K562 (cell line): ENCODE data around the gene HOXB6. TPM values are rescaled to one million over a fixed set of nuclear protein-coding genes. Genes with fewer than 3 reads are reported as not detected.

ENCODE experiments used
- CBX3 ChIP-seq, 2 experiments: IDR thresholded peaks; 1 replicate in 1 of 2; 2 replicates in 1 of 2; pipeline ENCODE4 v1.6.1; 2012; ENCODE audit warnings: inconsistent platforms in 2 of 2, low read length in 2 of 2, borderline replicate concordance in 1 of 2, control low read depth in 1 of 2
- CHD1 ChIP-seq: fragments of 200-600 bp; sonication (generic); IDR thresholded peaks from one replicate; pipeline ENCODE4 v1.6.1; 2012; ENCODE audit warnings: mild to moderate bottlenecking, moderate library complexity, low read length, inconsistent platforms
- HNRNPH1 ChIP-seq: fragments of 200-400 bp; formaldehyde crosslinking; optimal IDR thresholded peaks from 2 replicates; pipeline ENCODE3; 2017; ENCODE audit warnings: low read depth, mild to moderate bottlenecking, low read length, moderate library complexity
- L3MBTL2 ChIP-seq: fragments of 450-650 bp; IDR thresholded peaks from 2 replicates; pipeline ENCODE4 v1.6.1; 2016; ENCODE audit warnings: mild to moderate bottlenecking, moderate library complexity
- POLR2B ChIP-seq: fragments of 450-650 bp; IDR thresholded peaks from 2 replicates; pipeline ENCODE4 v1.6.1; 2018; ENCODE audit warnings: low read depth; ENCODE audit not compliant: partially characterized antibody
- RFX1 ChIP-seq: fragments of 450-650 bp; IDR thresholded peaks from 2 replicates; pipeline ENCODE4 v1.6.1; 2016; ENCODE audit warnings: mild to moderate bottlenecking, moderate library complexity
- RFX7 ChIP-seq: fragments of 250-450 bp; sonication (Bioruptor Pico); IDR thresholded peaks from 2 replicates; pipeline ENCODE4 v1.5.1; 2021; ENCODE audit warnings: mild to moderate bottlenecking
- SMAD4 ChIP-seq: fragments of 250-450 bp; sonication (Bioruptor Pico); conservative IDR thresholded peaks from 2 replicates; pipeline ENCODE4 v1.8.0; 2021; ENCODE audit warnings: inconsistent platforms, mild to moderate bottlenecking, moderate library complexity
- ZC3H8 ChIP-seq: fragments of 450-650 bp; IDR thresholded peaks from 2 replicates; pipeline ENCODE4 v1.6.1; 2017
- polyA plus RNA-seq, 8 experiments: library from polyadenylated mRNA; depleted of rRNA in 4 of 8; stranded (reverse) in 5 of 8; unstranded in 3 of 8; fragments of >200 nt; fragmentation: Nextera tagmentation in 2 of 8; fragmentation: Illumina TruSeq in 1 of 8; extraction: Ambion mirVana in 2 of 8; extraction: Trizol in 1 of 8; gene quantifications; 2 replicates each; pipeline versions ENCODE4 v1.2.1 to v1.2.3, GENCODE V29; 2011 to 2014; ENCODE audit warnings: inconsistent platforms in 1 of 8, missing spikeins in 1 of 8
- total RNA-seq, 7 experiments: library from RNA; depleted of rRNA in 6 of 7; stranded (reverse); fragments of >200 nt in 6 of 7; fragmentation: Illumina TruSeq in 2 of 7; extraction: Trizol in 2 of 7; gene quantifications; 2 replicates each; pipeline versions ENCODE4 v1.2.1 to v1.2.3, GENCODE V29; 2011 to 2021; ENCODE audit warnings: low replicate concordance in 1 of 7
- TF ChIP-seq, protein P1 (sequence below): fragments of 450-650 bp; IDR thresholded peaks from 2 replicates; pipeline ENCODE4 v1.6.1; 2017; ENCODE audit warnings: antibody characterized with exemption, mild to moderate bottlenecking
- TF ChIP-seq, protein P2 (sequence below): conservative IDR thresholded peaks from 2 replicates; pipeline ENCODE4 v1.6.1; 2011; ENCODE audit warnings: low read depth, mild to moderate bottlenecking, low read length; ENCODE audit not compliant: control insufficient read depth
- TF ChIP-seq, protein P3 (sequence below), 2 experiments: IDR thresholded peaks; 2 replicates each; pipeline ENCODE4 v1.6.1; 2012; ENCODE audit warnings: improper control_type of control experiment in 2 of 2, low read depth in 2 of 2, low read length in 2 of 2, borderline replicate concordance in 1 of 2

Gene HOXB6
- total and polyA plus RNA-seq, 9 of the 15 experiments (the other 6 are each of a cell fraction or from before 2014, with no cell fraction given) = 1.2 to 14.8 (median 4.9) TPM

DNA sequence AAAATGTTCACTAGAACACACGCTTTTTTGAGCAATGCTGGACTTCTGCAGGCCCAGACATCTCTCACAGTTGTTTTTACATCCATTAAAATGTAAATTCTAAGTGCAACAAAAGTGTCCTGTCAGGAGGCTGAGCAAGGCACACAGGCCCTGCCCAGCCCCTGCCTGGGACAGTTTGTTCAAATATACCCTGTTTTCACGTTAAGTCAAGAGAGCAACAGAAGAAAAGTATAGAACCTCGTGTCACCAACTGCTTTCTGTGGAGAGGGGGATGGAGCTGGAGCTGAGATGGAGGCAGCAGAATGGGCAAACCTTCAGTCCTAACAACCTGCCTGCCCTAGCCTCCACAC lies 55.5 kb downstream of the HOXB6 start (continued):
- TF ChIP-seq, protein P1, sequence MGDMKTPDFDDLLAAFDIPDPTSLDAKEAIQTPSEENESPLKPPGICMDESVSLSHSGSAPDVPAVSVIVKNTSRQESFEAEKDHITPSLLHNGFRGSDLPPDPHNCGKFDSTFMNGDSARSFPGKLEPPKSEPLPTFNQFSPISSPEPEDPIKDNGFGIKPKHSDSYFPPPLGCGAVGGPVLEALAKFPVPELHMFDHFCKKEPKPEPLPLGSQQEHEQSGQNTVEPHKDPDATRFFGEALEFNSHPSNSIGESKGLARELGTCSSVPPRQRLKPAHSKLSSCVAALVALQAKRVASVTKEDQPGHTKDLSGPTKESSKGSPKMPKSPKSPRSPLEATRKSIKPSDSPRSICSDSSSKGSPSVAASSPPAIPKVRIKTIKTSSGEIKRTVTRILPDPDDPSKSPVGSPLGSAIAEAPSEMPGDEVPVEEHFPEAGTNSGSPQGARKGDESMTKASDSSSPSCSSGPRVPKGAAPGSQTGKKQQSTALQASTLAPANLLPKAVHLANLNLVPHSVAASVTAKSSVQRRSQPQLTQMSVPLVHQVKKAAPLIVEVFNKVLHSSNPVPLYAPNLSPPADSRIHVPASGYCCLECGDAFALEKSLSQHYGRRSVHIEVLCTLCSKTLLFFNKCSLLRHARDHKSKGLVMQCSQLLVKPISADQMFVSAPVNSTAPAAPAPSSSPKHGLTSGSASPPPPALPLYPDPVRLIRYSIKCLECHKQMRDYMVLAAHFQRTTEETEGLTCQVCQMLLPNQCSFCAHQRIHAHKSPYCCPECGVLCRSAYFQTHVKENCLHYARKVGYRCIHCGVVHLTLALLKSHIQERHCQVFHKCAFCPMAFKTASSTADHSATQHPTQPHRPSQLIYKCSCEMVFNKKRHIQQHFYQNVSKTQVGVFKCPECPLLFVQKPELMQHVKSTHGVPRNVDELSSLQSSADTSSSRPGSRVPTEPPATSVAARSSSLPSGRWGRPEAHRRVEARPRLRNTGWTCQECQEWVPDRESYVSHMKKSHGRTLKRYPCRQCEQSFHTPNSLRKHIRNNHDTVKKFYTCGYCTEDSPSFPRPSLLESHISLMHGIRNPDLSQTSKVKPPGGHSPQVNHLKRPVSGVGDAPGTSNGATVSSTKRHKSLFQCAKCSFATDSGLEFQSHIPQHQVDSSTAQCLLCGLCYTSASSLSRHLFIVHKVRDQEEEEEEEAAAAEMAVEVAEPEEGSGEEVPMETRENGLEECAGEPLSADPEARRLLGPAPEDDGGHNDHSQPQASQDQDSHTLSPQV = peak; percentile 25; the same call in 1 of the 2 replicates
- no peak for TF ChIP-seq RFX7 (CRISPR knock-in tag)
- no peak for TF ChIP-seq HNRNPH1
- TF ChIP-seq RFX1 = no peak
- no peak for TF ChIP-seq CHD1
- 0 out of 2 replicates have a peak, but pooled peaks have one; percentile 12 for TF ChIP-seq L3MBTL2
- TF ChIP-seq, protein P2, sequence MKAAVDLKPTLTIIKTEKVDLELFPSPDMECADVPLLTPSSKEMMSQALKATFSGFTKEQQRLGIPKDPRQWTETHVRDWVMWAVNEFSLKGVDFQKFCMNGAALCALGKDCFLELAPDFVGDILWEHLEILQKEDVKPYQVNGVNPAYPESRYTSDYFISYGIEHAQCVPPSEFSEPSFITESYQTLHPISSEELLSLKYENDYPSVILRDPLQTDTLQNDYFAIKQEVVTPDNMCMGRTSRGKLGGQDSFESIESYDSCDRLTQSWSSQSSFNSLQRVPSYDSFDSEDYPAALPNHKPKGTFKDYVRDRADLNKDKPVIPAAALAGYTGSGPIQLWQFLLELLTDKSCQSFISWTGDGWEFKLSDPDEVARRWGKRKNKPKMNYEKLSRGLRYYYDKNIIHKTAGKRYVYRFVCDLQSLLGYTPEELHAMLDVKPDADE = no peak
- 0 out of 2 replicates have a peak, but pooled peaks have one; percentile 27 for TF ChIP-seq SMAD4 (CRISPR knock-in tag)
- peak; percentile 29 for TF ChIP-seq POLR2B
- TF ChIP-seq ZC3H8 = no peak
- TF ChIP-seq CBX3 (IDR thresholded peaks at IDR 0.05; ENCODE audit: borderline replicate concordance in 1 of 2, low read length in 2 of 2) = no peak
- TF ChIP-seq, protein P3, sequence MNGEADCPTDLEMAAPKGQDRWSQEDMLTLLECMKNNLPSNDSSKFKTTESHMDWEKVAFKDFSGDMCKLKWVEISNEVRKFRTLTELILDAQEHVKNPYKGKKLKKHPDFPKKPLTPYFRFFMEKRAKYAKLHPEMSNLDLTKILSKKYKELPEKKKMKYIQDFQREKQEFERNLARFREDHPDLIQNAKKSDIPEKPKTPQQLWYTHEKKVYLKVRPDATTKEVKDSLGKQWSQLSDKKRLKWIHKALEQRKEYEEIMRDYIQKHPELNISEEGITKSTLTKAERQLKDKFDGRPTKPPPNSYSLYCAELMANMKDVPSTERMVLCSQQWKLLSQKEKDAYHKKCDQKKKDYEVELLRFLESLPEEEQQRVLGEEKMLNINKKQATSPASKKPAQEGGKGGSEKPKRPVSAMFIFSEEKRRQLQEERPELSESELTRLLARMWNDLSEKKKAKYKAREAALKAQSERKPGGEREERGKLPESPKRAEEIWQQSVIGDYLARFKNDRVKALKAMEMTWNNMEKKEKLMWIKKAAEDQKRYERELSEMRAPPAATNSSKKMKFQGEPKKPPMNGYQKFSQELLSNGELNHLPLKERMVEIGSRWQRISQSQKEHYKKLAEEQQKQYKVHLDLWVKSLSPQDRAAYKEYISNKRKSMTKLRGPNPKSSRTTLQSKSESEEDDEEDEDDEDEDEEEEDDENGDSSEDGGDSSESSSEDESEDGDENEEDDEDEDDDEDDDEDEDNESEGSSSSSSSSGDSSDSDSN (IDR thresholded peaks at IDR 0.05; ENCODE audit: borderline replicate concordance in 1 of 2, low read depth in 2 of 2, low read length in 2 of 2) = 0 out of 4 replicates have a peak, but pooled peaks of 1 of the 2 experiments have one; percentile 20
- TF ChIP-seq, all 486 proteins: peak for 5
